Heart right ventricle (tissue), 16 donors: ENCODE measurements around the gene DCX. TPM values are rescaled to one million over a fixed set of nuclear protein-coding genes. Genes with fewer than 3 reads are reported as not detected.

Experiments
- ATAC-seq, 8 donors: fragments of 200-7000 bp; cut with Tn5 transposase; one replicate each; pipeline ENCODE4 v1.9.1; 2020; ENCODE audit warnings: mild to moderate bottlenecking in 8 of 8, moderate library complexity in 8 of 8, moderate number of reproducible peaks in 1 of 8
- DNase-seq, 2 donors: peaks; one replicate each; pipeline ENCODE4 v3.0.0-alpha.2; 2020
- H3K27ac ChIP-seq, 10 donors: fragments of 200-600 bp; sonication (generic) in 2 of 10; one replicate each; pipeline versions ENCODE4 v1.5.0 to v1.8.0; 2020 to 2022; ENCODE audit warnings: mild to moderate bottlenecking in 3 of 10
- H3K27me3 ChIP-seq, 7 donors: fragments of 200-600 bp; one replicate each; pipeline ENCODE4 v1.8.0; 2021 to 2022; ENCODE audit warnings: mild to moderate bottlenecking in 2 of 7
- H3K36me3 ChIP-seq, 9 donors: fragments of 200-600 bp; sonication (generic) in 1 of 9; one replicate each; pipeline versions ENCODE4 v1.5.0 to v1.8.0; 2020 to 2022; ENCODE audit warnings: mild to moderate bottlenecking in 2 of 9
- H3K4me1 ChIP-seq, 9 donors: fragments of 200-600 bp; sonication (generic) in 1 of 9; one replicate each; pipeline versions ENCODE4 v1.5.0 to v1.8.0; 2020 to 2022; ENCODE audit warnings: mild to moderate bottlenecking in 4 of 9
- H3K4me3 ChIP-seq, 10 donors: fragments of 200-600 bp; sonication (generic) in 2 of 10; one replicate each; pipeline versions ENCODE4 v1.5.0 to v1.8.0; 2020 to 2022; ENCODE audit warnings: mild to moderate bottlenecking in 7 of 10, moderate library complexity in 2 of 10
- H3K9me3 ChIP-seq, 11 donors: fragments of 200-600 bp in 10 of 11; sonication (generic) in 2 of 11; one replicate each; pipeline versions ENCODE4 v1.5.0 to v1.8.0; 2013 to 2022; ENCODE audit warnings: mild to moderate bottlenecking in 2 of 11, control low read depth in 1 of 11, moderate library complexity in 1 of 11
- WGBS, 2 donors: extraction: QIAGEN DNeasy Blood & Tissue Kit; methylation state at CpG; one replicate each; pipeline ENCODE4 v1.1.7; 2013; ENCODE audit warnings: inconsistent platforms in 1 of 2; 5-methylcytosine and 5-hydroxymethylcytosine counted together
- intact Hi-C, 10 donors: fragments of 100-400 bp; cut with DNase I; formaldehyde crosslinking; loops; one replicate each; pipeline versions ENCODE4 v1.11.1 to v1.14.2; 2022
- polyA plus RNA-seq, 2 donors: library from polyadenylated mRNA; stranded (reverse); fragments of 200-250 nt; gene quantifications; one replicate each; pipeline ENCODE4 v1.2.3, GENCODE V29; 2013
- total RNA-seq, 10 donors: library from RNA; stranded (reverse); fragmentation: NEBNext Ultra II Directional in 3 of 10; extraction: Animal tissue kit (Norgen Biotek cat#: 25700) in 3 of 10; gene quantifications; one replicate each; pipeline versions ENCODE4 v1.2.1 to v1.2.4, GENCODE V29; 2021 to 2023
- TF ChIP-seq, protein P1 (sequence below), 9 donors: fragments of 200-600 bp; sonication (generic) in 2 of 9; IDR thresholded peaks; one replicate each; pipeline versions ENCODE4 v1.5.0 to v1.8.0; 2021 to 2022; ENCODE audit warnings: antibody characterized with exemption in 9 of 9, mild to moderate bottlenecking in 5 of 9, moderate library complexity in 1 of 9
- donor health status: Arrhythmogenic right ventricular cardiomyopathy.
- donor health status: ischemic (EF 13 %, LVEDD 7.1; RV severe dilation, severe dysfunction).
- donor health status: healthy with polysubstance abuse.
- donor health status: DM: no; HTN: yes; CAD: no.
- donor health status: DM: no; HTN: no; CAD: no.
- donor health status: ischemic (EF 25% LVEDD 6.9; RV normal size, moderate dysfunction).
- donor health status: ischemic (EF 25% LVEDD 5.7; RV mildly dilated, moderate dysfunction).
- donor health status: healthy.
- donor health status: DM: yes; HTN: yes; CAD: no.
- donor health status: Ischemic cardiomyopathy.
- donor health status: ischemic (EF 35%, LVEDD 5.7; RV mildly dilated, moderate dysfunction).
- donor health status: nonischemic (EF 11% LVEDD 7.7; RV severe dilation, severe dysfunction).
- donor health status: DM: yes; HTN: yes; CAD: no.
- donor health status: PGD.
- donor health status: ischemic (EF 29% LVEDD 5.4; RV normal size, mild dysfunction).
- donor health status: nonischemic (EF 23%, LVEDD 6.1; RV moderate dilation, normal function).

Gene DCX
- total and polyA plus RNA-seq, 12 donors: under 0.01 to 0.18 (median 0.09) TPM; not detected in 3

DNA sequence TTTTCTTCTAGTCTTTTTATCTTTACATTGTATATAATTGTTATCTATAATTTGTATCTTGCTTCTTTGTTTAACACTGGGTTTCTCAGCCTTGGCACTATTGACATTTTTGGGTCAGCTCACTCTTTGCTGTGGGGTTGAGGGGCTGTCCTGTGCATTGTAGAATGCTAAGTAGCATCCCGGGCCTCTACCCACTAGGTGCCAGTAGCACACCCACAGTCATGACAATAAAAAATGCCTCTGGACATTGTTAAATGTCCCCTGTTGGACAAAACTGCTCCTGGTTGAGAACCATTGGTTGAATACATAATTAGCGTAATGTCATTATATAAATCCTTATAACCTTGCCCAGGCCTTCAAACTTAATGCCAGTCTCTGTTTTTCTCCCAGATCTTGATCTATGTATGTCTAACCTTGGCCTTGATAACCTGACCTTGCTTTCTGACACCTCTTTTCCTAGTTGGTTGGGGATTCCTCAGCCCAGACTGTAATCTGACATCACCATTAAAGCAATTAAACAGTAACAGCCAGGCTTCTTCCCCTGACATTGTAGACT, 46.1 kb downstream of the DCX start:
- H3K9me3 ChIP-seq: no peaks in the 10 kb centered on the region
- no peak for DNase-seq
- no peaks in the 10 kb centered on the region for H3K36me3 ChIP-seq
- H3K27ac ChIP-seq: no peak overlapping the region
- TF ChIP-seq, protein P1, sequence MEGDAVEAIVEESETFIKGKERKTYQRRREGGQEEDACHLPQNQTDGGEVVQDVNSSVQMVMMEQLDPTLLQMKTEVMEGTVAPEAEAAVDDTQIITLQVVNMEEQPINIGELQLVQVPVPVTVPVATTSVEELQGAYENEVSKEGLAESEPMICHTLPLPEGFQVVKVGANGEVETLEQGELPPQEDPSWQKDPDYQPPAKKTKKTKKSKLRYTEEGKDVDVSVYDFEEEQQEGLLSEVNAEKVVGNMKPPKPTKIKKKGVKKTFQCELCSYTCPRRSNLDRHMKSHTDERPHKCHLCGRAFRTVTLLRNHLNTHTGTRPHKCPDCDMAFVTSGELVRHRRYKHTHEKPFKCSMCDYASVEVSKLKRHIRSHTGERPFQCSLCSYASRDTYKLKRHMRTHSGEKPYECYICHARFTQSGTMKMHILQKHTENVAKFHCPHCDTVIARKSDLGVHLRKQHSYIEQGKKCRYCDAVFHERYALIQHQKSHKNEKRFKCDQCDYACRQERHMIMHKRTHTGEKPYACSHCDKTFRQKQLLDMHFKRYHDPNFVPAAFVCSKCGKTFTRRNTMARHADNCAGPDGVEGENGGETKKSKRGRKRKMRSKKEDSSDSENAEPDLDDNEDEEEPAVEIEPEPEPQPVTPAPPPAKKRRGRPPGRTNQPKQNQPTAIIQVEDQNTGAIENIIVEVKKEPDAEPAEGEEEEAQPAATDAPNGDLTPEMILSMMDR (IDR thresholded peaks at IDR 0.05): no peak
- H3K27me3 ChIP-seq: peaks cover 0 to 30% (median 0%) of the 10 kb centered on the region in 7 donors
- no peak for ATAC-seq
- WGBS, 2 donors: 82 to 87% methylated on average over 2 of the region's 2 CpGs
- intact Hi-C loops: loop anchor here in 2 of 10 donors (10.0 kb wide), 1 partner anchor 79 kb away; no protein-coding TSS in a partner anchor
- H3K4me3 ChIP-seq: no peak overlapping the region
- no peaks in the 10 kb centered on the region for H3K4me1 ChIP-seq

DNA sequence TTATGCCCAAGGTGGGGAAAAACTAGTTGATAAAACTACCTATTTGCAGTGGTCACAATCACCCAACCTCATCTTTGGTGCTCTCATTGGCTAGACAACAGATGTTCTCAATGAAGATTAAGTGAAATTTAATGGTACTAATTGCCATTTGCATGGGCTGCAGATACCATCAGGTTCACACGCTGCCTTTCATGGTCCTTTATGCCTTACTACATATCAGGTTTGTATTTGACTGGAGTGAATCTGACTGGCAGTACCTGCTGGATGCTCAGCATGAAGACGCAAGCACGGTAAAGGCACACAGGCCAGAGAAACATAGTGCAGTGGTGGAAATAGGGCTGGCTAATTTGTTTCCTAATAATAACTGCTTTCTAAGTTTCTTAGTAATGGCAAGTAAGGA, 48.3 kb downstream of the DCX start:
- Histone ChIP-seq H3K27ac (no peak overlapping the region), H3K4me1 (no peaks in the 10 kb centered on the region), H3K36me3 (no peaks in the 10 kb centered on the region), H3K4me3 (no peak overlapping the region), H3K27me3 (peaks cover 0 to 28% (median 0%) of the 10 kb centered on the region in 7 donors), H3K9me3 (no peaks in the 10 kb centered on the region)
- TF ChIP-seq, protein P1 (IDR thresholded peaks at IDR 0.05): no peak
- WGBS, 2 donors: 84 to 88% methylated on average over 3 of the region's 3 CpGs
- DNase-seq (no peak), ATAC-seq (no peak)
- intact Hi-C loops: loop anchor here in 2 of 10 donors (10.0 kb wide), 1 partner anchor 81 kb away; no protein-coding TSS in a partner anchor

DNA sequence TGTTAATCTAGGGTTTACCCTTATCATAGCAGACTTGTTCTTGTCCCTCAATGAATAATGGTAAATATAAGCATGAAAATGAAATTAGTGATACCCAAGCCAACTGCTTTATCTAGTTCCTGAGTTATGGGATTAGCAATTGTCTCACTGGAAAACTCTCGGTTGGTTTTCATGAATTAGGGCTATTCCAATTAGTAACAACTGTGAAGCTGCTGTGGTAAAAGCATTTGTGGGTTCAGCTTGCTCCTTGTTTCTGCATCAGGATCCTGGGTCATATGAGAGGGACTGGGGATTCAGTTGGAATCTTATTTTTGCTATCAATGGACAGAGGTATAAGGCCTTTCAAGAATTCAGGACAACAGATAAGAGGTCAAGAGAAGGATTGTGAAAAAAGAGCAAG, 50.2 kb downstream of the DCX start:
- TF ChIP-seq, protein P1 (IDR thresholded peaks at IDR 0.05): no peak
- Histone ChIP-seq H3K36me3 (no peaks in the 10 kb centered on the region), H3K27me3 (peaks cover 0 to 45% (median 0%) of the 10 kb centered on the region in 7 donors), H3K27ac (no peak overlapping the region), H3K4me1 (no peaks in the 10 kb centered on the region), H3K9me3 (no peaks in the 10 kb centered on the region), H3K4me3 (no peak overlapping the region)
- intact Hi-C loops: loop anchor here in 2 of 10 donors (10.0 kb wide), 1 partner anchor 83 kb away; no protein-coding TSS in a partner anchor
- DNase-seq (no peak), ATAC-seq (no peak)
- 54 to 63% methylated on average over 1 of the region's 1 CpG for WGBS, 2 donors

DNA sequence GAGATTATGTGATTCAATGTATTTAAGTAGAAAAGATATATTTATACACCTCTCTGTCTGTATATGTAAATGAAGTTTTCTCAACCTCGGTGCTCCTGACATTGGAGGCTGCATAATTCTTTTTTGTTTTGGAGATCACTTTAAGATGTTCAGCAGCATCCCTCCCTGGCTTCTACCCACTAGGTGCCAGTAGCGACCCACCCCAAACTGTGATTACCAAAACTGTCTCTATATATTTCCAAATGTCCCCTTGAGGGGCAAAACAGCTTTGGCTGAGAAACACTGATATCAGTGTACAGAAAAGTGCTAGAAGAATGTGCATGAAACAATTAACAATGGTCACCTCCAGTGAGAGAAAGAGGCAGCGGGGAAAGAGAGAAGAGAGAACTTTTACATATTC, 51.2 kb downstream of the DCX start:
- WGBS, 2 donors: 47 to 51% methylated on average over 3 of the region's 3 CpGs
- Histone ChIP-seq H3K36me3 (no peaks in the 10 kb centered on the region), H3K4me1 (no peaks in the 10 kb centered on the region), H3K27ac (no peak overlapping the region), H3K9me3 (no peaks in the 10 kb centered on the region), H3K27me3 (peaks cover 0 to 49% (median 0%) of the 10 kb centered on the region in 7 donors), H3K4me3 (no peak overlapping the region)
- TF ChIP-seq, protein P1 (IDR thresholded peaks at IDR 0.05): peak in 1 of 9 donors; percentile 16
- DNase-seq: no peak
- intact Hi-C loops: loop anchor here in 2 of 10 donors (10.0 kb wide), 1 partner anchor 84 kb away; no protein-coding TSS in a partner anchor
- ATAC-seq: no peak
